ENCODE measurements around the gene IL2RG.

The IL2RG gene

GRCh38 chrX:71109051-71109450, 2.3 kb downstream of the IL2RG start:
- no peak for DNase-seq (ENCODE audit: low read depth in 1 of 2, low spot score in 1 of 2)

GRCh38 chrX:71107762-71108360, 3.5 kb downstream of the IL2RG start:
- DNase-seq (ENCODE audit: low read depth in 1 of 2, low spot score in 1 of 2): no peak

- no peak for DNase-seq (ENCODE audit: low read depth in 1 of 2, low spot score in 1 of 2)
These were observed 4.1 kb downstream of the IL2RG start for GRCh38 chrX:71107245-71107644.

GRCh38 chrX:71106427-71106826, 5.0 kb downstream of the IL2RG start, which contains the start of gene CXorf65:
Gene CXorf65 (minus strand): TSS chrX:71106740. CDS start chrX:71106556, 184 bp downstream.
- DNase-seq (ENCODE audit: low read depth in 1 of 2, low spot score in 1 of 2): no peak

GRCh38 chrX:71105628-71106027, 5.7 kb downstream of the IL2RG start:
- DNase-seq (ENCODE audit: low read depth in 1 of 2, low spot score in 1 of 2): no peak

GRCh38 chrX:71103110-71103983, 8.0 kb downstream of the IL2RG start:
- DNase-seq (ENCODE audit: low read depth in 1 of 2, low spot score in 1 of 2): peak in 1 of 2 donors; percentile 26

- DNase-seq (ENCODE audit: low read depth in 1 of 2, low spot score in 1 of 2): no peak
These were observed 9.1 kb downstream of the IL2RG start for GRCh38 chrX:71102292-71102691.

GRCh38 chrX:71100581-71101505, 10.5 kb downstream of the IL2RG start:
- no peak for DNase-seq (ENCODE audit: low read depth in 1 of 2, low spot score in 1 of 2)

- DNase-seq (ENCODE audit: low read depth in 1 of 2, low spot score in 1 of 2): no peak
These were observed 11.6 kb downstream of the IL2RG start for GRCh38 chrX:71099736-71100135.

GRCh38 chrX:71098951-71099506, 12.3 kb downstream of the IL2RG start:
- DNase-seq (ENCODE audit: low read depth in 1 of 2, low spot score in 1 of 2): no peak

GRCh38 chrX:71098302-71098701, 13.1 kb downstream of the IL2RG start:
- DNase-seq (ENCODE audit: low read depth in 1 of 2, low spot score in 1 of 2): peak; percentile 49 to 67

GRCh38 chrX:71096760-71097032, 14.7 kb downstream of the IL2RG start:
- no peak for DNase-seq (ENCODE audit: low read depth in 1 of 2, low spot score in 1 of 2)

- peak in 1 of 2 donors; percentile 42 for DNase-seq (ENCODE audit: low read depth in 1 of 2, low spot score in 1 of 2)
These were observed 15.2 kb downstream of the IL2RG start for GRCh38 chrX:71095981-71096759.

GRCh38 chrX:71095555-71095980, 15.8 kb downstream of the IL2RG start, which contains the start of gene FOXO4:
Gene FOXO4 (plus strand): TSS chrX:71095851. CDS start chrX:71096529, 678 bp downstream.
- DNase-seq (ENCODE audit: low read depth in 1 of 2, low spot score in 1 of 2): peak; percentile 64 to 81

GRCh38 chrX:71095033-71095432, 16.3 kb downstream of the IL2RG start:
- DNase-seq (ENCODE audit: low read depth in 1 of 2, low spot score in 1 of 2): no peak

- no peak for DNase-seq (ENCODE audit: low read depth in 1 of 2, low spot score in 1 of 2)
These were observed 20.1 kb downstream of the IL2RG start for GRCh38 chrX:71091263-71091662.

GRCh38 chrX:71085900-71086299, 25.5 kb downstream of the IL2RG start:
- DNase-seq (ENCODE audit: low read depth in 1 of 2, low spot score in 1 of 2): no peak

GRCh38 chrX:71082822-71083221, 28.6 kb downstream of the IL2RG start:
- DNase-seq (ENCODE audit: low read depth in 1 of 2, low spot score in 1 of 2): no peak

GRCh38 chrX:71082124-71082647, 29.2 kb downstream of the IL2RG start:
- no peak for DNase-seq (ENCODE audit: low read depth in 1 of 2, low spot score in 1 of 2)
